Measurements from ENCODE around the gene IGF1R. TPM values are rescaled to one million over a fixed set of nuclear protein-coding genes. Genes with fewer than 3 reads are reported as not detected.
A peak's percentile ranks its signal among the peaks of the same experiment; 100 is the strongest.

Gene IGF1R
- total and polyA plus RNA-seq, 2 of the 13 experiments (the other 11 are each of a cell fraction or from before 2014, with no cell fraction given): 15.9 to 18.4 TPM

GRCh38 chr15:98751767-98752166 lies 103.4 kb downstream of the IGF1R start (continued):
- TF ChIP-seq ZNF512B (CRISPR knock-in tag; IDR thresholded peaks at IDR 0.05; ENCODE audit: borderline replicate concordance) (no peak), ZBTB46 (CRISPR knock-in tag; IDR thresholded peaks at IDR 0.05; ENCODE audit: borderline replicate concordance) (no peak), IRF2 (CRISPR knock-in tag; IDR thresholded peaks at IDR 0.05) (no peak), SIN3A (IDR thresholded peaks at IDR 0.05; ENCODE audit: borderline replicate concordance, low read depth, low read length) (no peak), ZNF224 (CRISPR knock-in tag; IDR thresholded peaks at IDR 0.05) (no peak), KDM5A (IDR thresholded peaks at IDR 0.05; ENCODE audit: borderline replicate concordance, low read length) (no peak), KLF6 (CRISPR knock-in tag; IDR thresholded peaks at IDR 0.05) (no peak), FIP1L1 (IDR thresholded peaks at IDR 0.05; ENCODE audit: borderline replicate concordance, insufficient read depth, low read depth, low read length) (no peak), DR1 (CRISPR knock-in tag; IDR thresholded peaks at IDR 0.05) (no peak), FOXP4 (CRISPR knock-in tag; IDR thresholded peaks at IDR 0.05) (peak; percentile 49; the same call in 1 of the 2 replicates), KLF13 (CRISPR knock-in tag; IDR thresholded peaks at IDR 0.05) (no peak), MTERF4 (CRISPR knock-in tag; IDR thresholded peaks at IDR 0.05) (no peak), PAXIP1 (CRISPR knock-in tag; conservative IDR thresholded peaks at IDR 0.05) (no peak), ZNF121 (CRISPR knock-in tag; IDR thresholded peaks at IDR 0.05) (no peak), ZSCAN21 (CRISPR knock-in tag; IDR thresholded peaks at IDR 0.05; ENCODE audit: borderline replicate concordance) (no peak), ZNF7 (CRISPR knock-in tag; IDR thresholded peaks at IDR 0.05) (no peak), ZNF580 (CRISPR knock-in tag; IDR thresholded peaks at IDR 0.05; ENCODE audit: borderline replicate concordance, low read depth) (no peak), ZNF839 (CRISPR knock-in tag; IDR thresholded peaks at IDR 0.05; ENCODE audit: borderline replicate concordance) (no peak)
